A549 treated with GW870086 at 1 μM for 4 hours (cell line): ENCODE data around the gene MSANTD4. TPM values are rescaled to one million over a fixed set of nuclear protein-coding genes. Genes with fewer than 3 reads are reported as not detected.

Source experiments
- total RNA-seq: library from RNA; stranded (reverse); fragments of 200-300 nt; extraction: Qiagen RNA extraction; gene quantifications from 5 replicates; pipeline ENCODE4 v1.2.3, GENCODE V29; 2022; ENCODE audit warnings: low read depth

The MSANTD4 gene
- 8.9 to 9.9 TPM (median 9.5 TPM) in 5 replicates for total RNA-seq

DNA sequence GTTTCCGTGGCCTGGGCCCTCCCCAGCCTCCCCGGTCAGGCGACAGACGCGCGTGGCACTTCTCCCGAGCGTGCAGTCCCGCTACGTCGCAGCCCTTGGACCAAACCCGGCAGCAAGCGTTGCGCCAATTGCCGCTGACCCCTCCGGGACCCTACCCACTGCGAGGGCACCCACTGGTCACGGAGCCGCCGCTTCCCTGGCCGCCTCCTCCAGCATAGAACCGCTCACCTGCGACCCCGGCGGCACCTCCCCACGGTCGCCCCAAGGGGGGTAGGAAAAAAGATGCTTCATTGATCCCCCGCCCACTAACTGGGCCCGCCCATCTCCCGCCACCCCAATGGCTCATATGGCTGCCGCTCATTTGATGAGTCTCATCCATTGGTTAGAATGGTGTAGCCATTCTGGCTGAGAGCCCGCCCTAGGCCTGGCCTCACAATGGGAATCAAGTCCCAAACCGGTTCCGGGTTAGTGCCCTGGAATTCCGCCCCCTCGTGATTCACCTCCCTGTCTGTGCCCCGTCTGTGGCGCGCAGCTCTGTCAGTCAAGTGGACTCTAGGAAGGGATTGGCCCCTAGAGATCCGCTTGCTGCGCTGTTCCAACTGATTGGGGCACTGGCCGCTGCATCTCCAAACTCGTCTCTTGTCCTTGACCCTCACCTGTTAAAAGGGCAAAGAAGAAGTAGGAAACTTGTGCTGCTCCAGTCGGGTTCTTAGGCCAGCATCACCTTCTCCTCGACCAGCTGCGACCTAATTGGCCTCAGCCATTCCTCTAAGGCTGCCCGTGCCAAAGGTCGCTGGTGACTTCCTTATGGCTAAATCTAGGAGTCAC is at the start of gene MSANTD4:
Gene MSANTD4, minus strand, starts transcription at position 274 of the 828 bp plus-strand sequence. CDS start 11,323 bp downstream, outside the sequence.

Other genes with a start within 250 kb of the MSANTD4 start
- 1.1 to 4.4 TPM (median 1.6 TPM) in 5 replicates for gene KBTBD3, start 55.1 kb upstream of the MSANTD4 start, total RNA-seq
- gene AASDHPPT, start 55.4 kb upstream of the MSANTD4 start, total RNA-seq: 27.6 to 38.3 TPM (median 33.3 TPM) in 5 replicates